ENCODE results near the gene FRMD4A. TPM values are rescaled to one million over a fixed set of nuclear protein-coding genes. Genes with fewer than 3 reads are reported as not detected.

The FRMD4A gene
- total RNA-seq, 1 experiment from 2014 or later, result 19.6 TPM

- Histone ChIP-seq H3K4me2 (ENCODE audit: insufficient read depth, insufficient read length, low read length) (no peak overlapping the region), H3K9ac (ENCODE audit: extremely low read depth, insufficient read length, low read length) (no peak overlapping the region), H4K8ac (replicated peaks; ENCODE audit: insufficient read length, low read depth, low read length) (no peak overlapping the region), H3K79me2 (ENCODE audit: insufficient read depth, low read length) (no peaks in the 10 kb centered on the region), H3K4ac (ENCODE audit: low read depth, low read length) (no peak overlapping the region), H3K18ac (ENCODE audit: insufficient read length, low read depth, low read length) (no peak overlapping the region), H3K27ac (ENCODE audit: insufficient read length, low read depth, low read length) (no peak overlapping the region), H2BK15ac (ENCODE audit: low read depth, low read length) (no peak overlapping the region), H4K91ac (ENCODE audit: insufficient read length, low read depth, low read length) (no peak overlapping the region), H2AK5ac (ENCODE audit: insufficient read length, low read length) (no peak overlapping the region), H3K23ac (ENCODE audit: insufficient read length, low read depth, low read length) (no peak overlapping the region), H2BK5ac (ENCODE audit: insufficient read length, low read length) (no peak overlapping the region), H2BK120ac (ENCODE audit: low read depth, low read length, poor library complexity, severe bottlenecking) (no peak overlapping the region), H3K56ac (ENCODE audit: insufficient read length, low read depth, low read length) (no peak overlapping the region), H3K27me3 (ENCODE audit: insufficient read depth, low read length) (no peaks in the 10 kb centered on the region), H3K23me2 (ENCODE audit: insufficient read length, low read depth, low read length, poor library complexity, severe bottlenecking) (no peaks in the 10 kb centered on the region), H2AFZ (ENCODE audit: low read length) (no peak overlapping the region), H3K4me1 (ENCODE audit: insufficient read depth, low read length) (no peaks in the 10 kb centered on the region), H3K9me3 (ENCODE audit: control insufficient read depth, low read depth, low read length) (no peaks in the 10 kb centered on the region), H2BK12ac (ENCODE audit: insufficient read length, low read depth, low read length) (no peak overlapping the region), H3K79me1 (ENCODE audit: insufficient read depth, low read depth, low read length, poor library complexity, severe bottlenecking) (no peaks in the 10 kb centered on the region), H4K20me1 (ENCODE audit: control insufficient read depth, insufficient read depth, insufficient read length) (no peaks in the 10 kb centered on the region), H2BK20ac (ENCODE audit: low read depth, low read length, poor library complexity, severe bottlenecking) (no peak overlapping the region), H4K5ac (ENCODE audit: insufficient read length, low read depth, low read length) (no peak overlapping the region), H3T11ph (ENCODE audit: low read length) (no peak overlapping the region), H3K14ac (ENCODE audit: insufficient read depth, low read length) (no peak overlapping the region)
- DNase-seq, result no peak
- Mint-ChIP-seq H3K27ac (no peak overlapping the region), H3K4me1 (peaks cover 19 to 21% of the 10 kb centered on the region in 2 experiments), H3K36me3 (ENCODE audit: insufficient read depth in 1 of 3, low read depth in 3 of 3) (no peaks in the 10 kb centered on the region), H3K4me3 (no peak overlapping the region), H3K9me3 (no peaks in the 10 kb centered on the region), H3K27me3 (ENCODE audit: low read depth) (no peaks in the 10 kb centered on the region)
- TF ChIP-seq, protein P1, sequence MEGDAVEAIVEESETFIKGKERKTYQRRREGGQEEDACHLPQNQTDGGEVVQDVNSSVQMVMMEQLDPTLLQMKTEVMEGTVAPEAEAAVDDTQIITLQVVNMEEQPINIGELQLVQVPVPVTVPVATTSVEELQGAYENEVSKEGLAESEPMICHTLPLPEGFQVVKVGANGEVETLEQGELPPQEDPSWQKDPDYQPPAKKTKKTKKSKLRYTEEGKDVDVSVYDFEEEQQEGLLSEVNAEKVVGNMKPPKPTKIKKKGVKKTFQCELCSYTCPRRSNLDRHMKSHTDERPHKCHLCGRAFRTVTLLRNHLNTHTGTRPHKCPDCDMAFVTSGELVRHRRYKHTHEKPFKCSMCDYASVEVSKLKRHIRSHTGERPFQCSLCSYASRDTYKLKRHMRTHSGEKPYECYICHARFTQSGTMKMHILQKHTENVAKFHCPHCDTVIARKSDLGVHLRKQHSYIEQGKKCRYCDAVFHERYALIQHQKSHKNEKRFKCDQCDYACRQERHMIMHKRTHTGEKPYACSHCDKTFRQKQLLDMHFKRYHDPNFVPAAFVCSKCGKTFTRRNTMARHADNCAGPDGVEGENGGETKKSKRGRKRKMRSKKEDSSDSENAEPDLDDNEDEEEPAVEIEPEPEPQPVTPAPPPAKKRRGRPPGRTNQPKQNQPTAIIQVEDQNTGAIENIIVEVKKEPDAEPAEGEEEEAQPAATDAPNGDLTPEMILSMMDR (conservative IDR thresholded peaks at IDR 0.05), result no peak
Observed at GRCh38 chr10:14196113-14196512, 134.6 kb downstream of the FRMD4A start.

Measured in H9 (cell line).